Measurements from ENCODE around the gene COL4A2. TPM values are rescaled to one million over a fixed set of nuclear protein-coding genes. Genes with fewer than 3 reads are reported as not detected.

COL4A2 gene
- polyA plus RNA-seq, 1 donor, result 406 TPM

- DNase-seq, result no peak
Observed at GRCh38 chr13:110339975-110340550, 33.0 kb downstream of the COL4A2 start.

GRCh38 chr13:110340812-110341444 is 33.8 kb downstream of the COL4A2 start:
- DNase-seq, result no peak

- DNase-seq, result no peak
Observed at GRCh38 chr13:110341445-110342244, 34.6 kb downstream of the COL4A2 start.

- no peak for DNase-seq
Observed at GRCh38 chr13:110342474-110342873, 35.4 kb downstream of the COL4A2 start.

GRCh38 chr13:110343241-110343865 is 36.3 kb downstream of the COL4A2 start:
- DNase-seq, result no peak

GRCh38 chr13:110344320-110344719 is 37.2 kb downstream of the COL4A2 start:
- DNase-seq, result no peak

- no peak for DNase-seq
Observed at GRCh38 chr13:110345266-110345665, 38.2 kb downstream of the COL4A2 start.

- no peak for DNase-seq
Observed at GRCh38 chr13:110345701-110346100, 38.6 kb downstream of the COL4A2 start.

GRCh38 chr13:110346661-110347067 is 39.6 kb downstream of the COL4A2 start:
- DNase-seq, result no peak

- no peak for DNase-seq
Observed at GRCh38 chr13:110347088-110347487, 40.0 kb downstream of the COL4A2 start.

GRCh38 chr13:110347535-110348308 is 40.6 kb downstream of the COL4A2 start:
- no peak for DNase-seq

- no peak for DNase-seq
Observed at GRCh38 chr13:110348309-110349105, 41.4 kb downstream of the COL4A2 start.

- DNase-seq, result no peak
Observed at GRCh38 chr13:110349239-110349638, 42.2 kb downstream of the COL4A2 start.

- DNase-seq, result no peak
Observed at GRCh38 chr13:110350049-110350448, 43.0 kb downstream of the COL4A2 start.

GRCh38 chr13:110350509-110350908 is 43.4 kb downstream of the COL4A2 start:
- no peak for DNase-seq

- DNase-seq, result no peak
Observed at GRCh38 chr13:110351636-110352420, 44.7 kb downstream of the COL4A2 start.

GRCh38 chr13:110352735-110353134 is 45.7 kb downstream of the COL4A2 start:
- DNase-seq, result no peak

- DNase-seq, result no peak
Observed at GRCh38 chr13:110353339-110353977, 46.4 kb downstream of the COL4A2 start.

- no peak for DNase-seq
Observed at GRCh38 chr13:110354123-110354627, 47.1 kb downstream of the COL4A2 start.
